K562 (cell line): ENCODE measurements around the gene ITSN1. TPM values are rescaled to one million over a fixed set of nuclear protein-coding genes. Genes with fewer than 3 reads are reported as not detected.

ENCODE experiments used
- CCNT2 ChIP-seq: IDR thresholded peaks from 2 replicates; pipeline ENCODE4 v1.6.1; 2011; ENCODE audit warnings: borderline replicate concordance, low read depth, mild to moderate bottlenecking, moderate library complexity, mixed read lengths, low read length; ENCODE audit not compliant: insufficient read length; ENCODE audit errors: extremely low read depth
- KDM1A ChIP-seq, 2 experiments: fragments of 450-650 bp; IDR thresholded peaks; 2 replicates each; pipeline ENCODE4 v1.6.1; 2016; ENCODE audit warnings: mild to moderate bottlenecking in 2 of 2
- polyA plus RNA-seq, 8 experiments: library from polyadenylated mRNA; depleted of rRNA in 4 of 8; stranded (reverse) in 5 of 8; unstranded in 3 of 8; fragments of >200 nt; fragmentation: Nextera tagmentation in 2 of 8; fragmentation: Illumina TruSeq in 1 of 8; extraction: Ambion mirVana in 2 of 8; extraction: Trizol in 1 of 8; gene quantifications; 2 replicates each; pipeline versions ENCODE4 v1.2.1 to v1.2.3, GENCODE V29; 2011 to 2014; ENCODE audit warnings: inconsistent platforms in 1 of 8, missing spikeins in 1 of 8
- total RNA-seq, 7 experiments: library from RNA; depleted of rRNA in 6 of 7; stranded (reverse); fragments of >200 nt in 6 of 7; fragmentation: Illumina TruSeq in 2 of 7; extraction: Trizol in 2 of 7; gene quantifications; 2 replicates each; pipeline versions ENCODE4 v1.2.1 to v1.2.3, GENCODE V29; 2011 to 2021; ENCODE audit warnings: low replicate concordance in 1 of 7
- TF ChIP-seq, protein P1 (sequence below): sonication (generic); formaldehyde crosslinking; IDR thresholded peaks from 2 replicates; pipeline ENCODE4 v1.8.0; 2022; ENCODE audit warnings: mild to moderate bottlenecking, missing genetic modification reagents

ITSN1 gene
- total and polyA plus RNA-seq, 9 of the 15 experiments (the other 6 are each of a cell fraction or from before 2014, with no cell fraction given), result 1.1 to 12.6 (median 4.8) TPM

DNA sequence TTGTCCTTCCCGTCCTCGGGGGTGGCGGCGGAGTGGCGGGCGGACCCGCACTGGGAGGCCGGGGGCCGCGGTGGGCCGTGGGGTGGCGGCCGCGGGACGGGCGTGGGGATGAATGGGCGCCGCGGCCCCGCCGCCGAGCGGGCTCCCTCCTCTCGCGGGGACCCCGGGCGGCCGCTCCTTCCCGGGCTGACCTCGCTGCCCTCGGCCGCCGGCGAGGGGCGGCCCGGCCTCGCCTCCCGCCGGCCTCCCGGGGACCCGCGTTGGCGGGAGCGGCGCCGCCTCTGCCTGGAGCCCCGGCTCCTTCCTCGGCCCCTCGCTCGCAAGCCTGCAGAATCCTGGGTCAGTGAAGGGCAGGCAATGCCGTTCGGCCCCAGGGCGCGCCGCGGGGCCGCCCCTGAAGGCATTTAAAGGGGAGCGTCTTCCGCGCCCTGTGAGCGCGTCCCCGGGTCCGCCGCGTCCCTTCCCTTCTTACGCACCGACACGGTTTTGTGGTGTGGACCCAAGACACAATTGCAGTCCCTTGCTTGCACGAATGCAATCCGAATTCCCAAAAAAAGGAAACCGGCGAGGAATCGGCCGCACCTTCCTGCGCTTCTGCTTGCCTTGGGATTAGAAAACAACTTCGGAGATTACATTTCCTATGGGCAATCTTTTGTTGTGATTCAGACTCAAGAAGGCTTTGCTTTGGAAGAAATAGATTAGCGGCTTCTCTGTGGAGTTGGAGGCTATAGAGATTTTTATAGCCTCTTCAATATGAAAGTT lies 776 bp downstream of the ITSN1 start (continued):
- TF ChIP-seq, protein P1, sequence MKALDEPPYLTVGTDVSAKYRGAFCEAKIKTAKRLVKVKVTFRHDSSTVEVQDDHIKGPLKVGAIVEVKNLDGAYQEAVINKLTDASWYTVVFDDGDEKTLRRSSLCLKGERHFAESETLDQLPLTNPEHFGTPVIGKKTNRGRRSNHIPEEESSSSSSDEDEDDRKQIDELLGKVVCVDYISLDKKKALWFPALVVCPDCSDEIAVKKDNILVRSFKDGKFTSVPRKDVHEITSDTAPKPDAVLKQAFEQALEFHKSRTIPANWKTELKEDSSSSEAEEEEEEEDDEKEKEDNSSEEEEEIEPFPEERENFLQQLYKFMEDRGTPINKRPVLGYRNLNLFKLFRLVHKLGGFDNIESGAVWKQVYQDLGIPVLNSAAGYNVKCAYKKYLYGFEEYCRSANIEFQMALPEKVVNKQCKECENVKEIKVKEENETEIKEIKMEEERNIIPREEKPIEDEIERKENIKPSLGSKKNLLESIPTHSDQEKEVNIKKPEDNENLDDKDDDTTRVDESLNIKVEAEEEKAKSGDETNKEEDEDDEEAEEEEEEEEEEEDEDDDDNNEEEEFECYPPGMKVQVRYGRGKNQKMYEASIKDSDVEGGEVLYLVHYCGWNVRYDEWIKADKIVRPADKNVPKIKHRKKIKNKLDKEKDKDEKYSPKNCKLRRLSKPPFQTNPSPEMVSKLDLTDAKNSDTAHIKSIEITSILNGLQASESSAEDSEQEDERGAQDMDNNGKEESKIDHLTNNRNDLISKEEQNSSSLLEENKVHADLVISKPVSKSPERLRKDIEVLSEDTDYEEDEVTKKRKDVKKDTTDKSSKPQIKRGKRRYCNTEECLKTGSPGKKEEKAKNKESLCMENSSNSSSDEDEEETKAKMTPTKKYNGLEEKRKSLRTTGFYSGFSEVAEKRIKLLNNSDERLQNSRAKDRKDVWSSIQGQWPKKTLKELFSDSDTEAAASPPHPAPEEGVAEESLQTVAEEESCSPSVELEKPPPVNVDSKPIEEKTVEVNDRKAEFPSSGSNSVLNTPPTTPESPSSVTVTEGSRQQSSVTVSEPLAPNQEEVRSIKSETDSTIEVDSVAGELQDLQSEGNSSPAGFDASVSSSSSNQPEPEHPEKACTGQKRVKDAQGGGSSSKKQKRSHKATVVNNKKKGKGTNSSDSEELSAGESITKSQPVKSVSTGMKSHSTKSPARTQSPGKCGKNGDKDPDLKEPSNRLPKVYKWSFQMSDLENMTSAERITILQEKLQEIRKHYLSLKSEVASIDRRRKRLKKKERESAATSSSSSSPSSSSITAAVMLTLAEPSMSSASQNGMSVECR (CRISPR knock-in tag), result peak; percentile 40; the same call in 1 of the 2 replicates
- TF ChIP-seq CCNT2 (peak; percentile 21), KDM1A (IDR thresholded peaks at IDR 0.05) (peak; percentile 71 to 79)
- TF ChIP-seq, all 486 proteins: peak for 25
